SK-N-MC (cell line): ENCODE data around the gene SLIT2.

Source experiments
- EZH2 ChIP-seq: fragments of 200-600 bp; sonication (generic); IDR thresholded peaks from one replicate; pipeline ENCODE4 v1.6.1; 2017; ENCODE audit warnings: antibody characterized with exemption
- FOXP2 ChIP-seq: optimal IDR thresholded peaks from 2 replicates; pipeline ENCODE3; 2011; ENCODE audit warnings: mild to moderate bottlenecking, moderate library complexity; ENCODE audit not compliant: insufficient read depth; ENCODE audit errors: extremely low read length, control extremely low read depth
- POLR2AphosphoS5 ChIP-seq: IDR thresholded peaks from 2 replicates; pipeline ENCODE4 v1.6.1; 2012; ENCODE audit warnings: mild to moderate bottlenecking, low read depth, low read length, borderline replicate concordance

DNA sequence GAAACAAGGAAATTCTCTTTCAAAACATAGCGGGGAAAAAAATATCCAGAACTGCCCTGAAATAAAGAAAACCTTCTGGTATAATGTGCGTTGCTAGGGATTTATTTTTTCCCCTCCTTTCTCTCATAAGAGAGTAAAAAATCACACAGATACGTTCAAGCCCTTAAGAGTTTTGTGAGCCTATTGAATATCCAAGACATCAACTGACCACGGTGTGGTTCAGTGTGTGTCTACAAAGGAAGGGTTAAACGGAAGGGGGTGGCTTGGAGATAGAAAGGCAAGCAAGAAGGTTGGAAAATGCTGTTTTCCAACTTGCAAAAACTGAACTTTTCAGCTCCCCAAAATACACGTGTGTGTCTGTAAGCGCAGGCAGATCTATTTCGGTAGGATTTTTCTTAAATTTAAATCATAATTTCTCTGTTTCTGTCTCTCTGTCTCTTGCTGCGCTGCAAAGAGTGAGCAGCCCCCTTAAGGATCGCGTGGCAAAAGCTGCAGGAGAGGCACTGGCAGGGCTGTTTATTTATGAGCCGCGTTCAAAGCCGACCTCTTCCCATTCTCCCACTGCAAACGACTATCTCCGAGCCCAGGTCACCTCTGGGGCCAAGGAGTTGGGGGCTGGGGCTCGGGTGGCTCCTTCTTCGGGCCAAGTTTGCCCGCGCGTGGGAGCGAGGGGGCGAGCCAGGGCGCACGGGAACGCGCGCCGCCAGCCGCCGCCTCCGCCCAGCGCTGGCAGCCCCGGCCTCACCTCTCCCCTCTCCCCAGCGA is 492 bp upstream of the SLIT2 start:
- TF ChIP-seq POLR2AphosphoS5 = no peak
- no peak for TF ChIP-seq EZH2
- no peak for TF ChIP-seq FOXP2
